H1 (cell line): ENCODE data around the gene TMEM212.

ENCODE experiments used
- CHD2 ChIP-seq: IDR thresholded peaks from 2 replicates; pipeline ENCODE4 v1.6.1; 2012; ENCODE audit warnings: low read length, improper control_type of control experiment
- EP300 ChIP-seq, 2 experiments: IDR thresholded peaks; 1 replicate in 1 of 2; 2 replicates in 1 of 2; pipeline ENCODE4 v1.6.1; 2011 to 2012; ENCODE audit warnings: low read depth in 2 of 2, low read length in 2 of 2, mild to moderate bottlenecking in 2 of 2, borderline replicate concordance in 1 of 2, inconsistent platforms in 1 of 2, moderate library complexity in 1 of 2
- EZH2 ChIP-seq: fragments of 200-600 bp; sonication (generic); IDR thresholded peaks from 2 replicates; pipeline ENCODE4 v1.7.1; 2012; ENCODE audit warnings: low read depth, mild to moderate bottlenecking, moderate library complexity, low read length, inconsistent platforms; ENCODE audit not compliant: severe bottlenecking
- HDAC2 ChIP-seq, 2 experiments: fragments of 300-600 bp in 1 of 2; sonication (generic) in 1 of 2; IDR thresholded peaks; 2 replicates each; pipeline ENCODE4 v1.6.1; 2011 to 2012; ENCODE audit warnings: low read depth in 2 of 2, low read length in 2 of 2, mild to moderate bottlenecking in 2 of 2, moderate library complexity in 2 of 2, borderline replicate concordance in 1 of 2, inconsistent platforms in 1 of 2
- KDM1A ChIP-seq: fragments of 200-600, 300-600 bp; sonication (generic); IDR thresholded peaks from 2 replicates; pipeline ENCODE4 v1.7.1; 2016; ENCODE audit warnings: mild to moderate bottlenecking, low read length, borderline replicate concordance
- POLR2A ChIP-seq, 2 experiments: IDR thresholded peaks; 1 replicate in 1 of 2; 2 replicates in 1 of 2; pipeline ENCODE4 v1.6.1; 2011; ENCODE audit warnings: low read depth in 2 of 2, low read length in 2 of 2, mild to moderate bottlenecking in 2 of 2; ENCODE audit errors: control extremely low read depth in 1 of 2
- RBBP5 ChIP-seq: IDR thresholded peaks from 2 replicates; pipeline ENCODE4 v1.7.1; 2012; ENCODE audit warnings: low read depth, mild to moderate bottlenecking, inconsistent platforms, low read length, moderate library complexity, borderline replicate concordance
- SRF ChIP-seq: IDR thresholded peaks from 2 replicates; pipeline ENCODE4 v1.6.1; 2011; ENCODE audit warnings: mild to moderate bottlenecking, low read depth, low read length, moderate library complexity
- SUZ12 ChIP-seq: fragments of 200-600 bp; sonication (generic); IDR thresholded peaks from 2 replicates; pipeline ENCODE4 v1.6.1; 2012; ENCODE audit warnings: mild to moderate bottlenecking, inconsistent platforms, low read length, moderate library complexity, mixed read lengths
- TEAD4 ChIP-seq: IDR thresholded peaks from 2 replicates; pipeline ENCODE4 v1.6.1; 2012; ENCODE audit warnings: low read depth, low read length, inconsistent platforms, mixed read lengths
- TF ChIP-seq, protein P1 (sequence below), 3 experiments: IDR thresholded peaks; 1 replicate in 2 of 3; 2 replicates in 1 of 3; pipeline versions ENCODE4 v1.5.1 to v1.6.1; 2011; ENCODE audit warnings: low read length in 3 of 3, mild to moderate bottlenecking in 3 of 3, inconsistent platforms in 2 of 3, low read depth in 1 of 3, moderate library complexity in 1 of 3; ENCODE audit not compliant: insufficient read depth in 1 of 3; ENCODE audit errors: control extremely low read depth in 1 of 3
- TF ChIP-seq, protein P2 (sequence below): IDR thresholded peaks from 2 replicates; pipeline ENCODE4 v1.6.1; 2011; ENCODE audit warnings: low read length, improper control_type of control experiment

DNA sequence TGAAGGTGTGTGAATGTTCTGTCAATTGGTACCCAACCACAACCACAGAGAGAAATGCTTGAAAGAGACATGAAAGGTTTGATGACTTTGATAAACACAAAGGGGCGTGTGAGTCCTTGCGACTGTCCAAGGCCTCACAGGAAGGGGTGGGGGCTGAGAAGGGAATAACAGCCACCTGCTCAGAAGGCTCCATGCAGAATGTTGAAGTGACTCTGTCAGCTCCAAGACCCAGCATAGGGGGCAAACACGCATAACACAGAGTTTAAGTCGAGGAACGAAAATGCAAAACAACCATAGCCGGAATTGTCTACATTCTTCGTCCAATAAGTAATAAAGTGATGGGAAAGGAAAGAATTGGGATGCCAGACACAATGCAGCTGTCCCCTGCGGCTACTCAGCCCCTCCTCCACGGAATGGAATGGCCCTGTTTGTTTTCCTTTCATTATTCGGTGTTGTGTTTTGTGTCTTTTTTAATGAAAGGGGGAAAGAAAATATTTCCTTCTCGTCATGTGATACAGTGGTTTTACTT lies 19.9 kb downstream of the TMEM212 start:
- TF ChIP-seq CHD2 (no peak), KDM1A (no peak), EZH2 (no peak), EP300 (IDR thresholded peaks at IDR 0.05; ENCODE audit: borderline replicate concordance in 1 of 2, low read depth in 2 of 2, low read length in 2 of 2) (no peak), SRF (no peak), SUZ12 (no peak), RBBP5 (no peak), HDAC2 (IDR thresholded peaks at IDR 0.05; ENCODE audit: borderline replicate concordance in 1 of 2, low read depth in 2 of 2, low read length in 2 of 2) (no peak), POLR2A (IDR thresholded peaks at IDR 0.05; ENCODE audit: control extremely low read depth in 1 of 2, low read depth in 2 of 2, low read length in 2 of 2) (no peak), TEAD4 (no peak)
- TF ChIP-seq, protein P1, sequence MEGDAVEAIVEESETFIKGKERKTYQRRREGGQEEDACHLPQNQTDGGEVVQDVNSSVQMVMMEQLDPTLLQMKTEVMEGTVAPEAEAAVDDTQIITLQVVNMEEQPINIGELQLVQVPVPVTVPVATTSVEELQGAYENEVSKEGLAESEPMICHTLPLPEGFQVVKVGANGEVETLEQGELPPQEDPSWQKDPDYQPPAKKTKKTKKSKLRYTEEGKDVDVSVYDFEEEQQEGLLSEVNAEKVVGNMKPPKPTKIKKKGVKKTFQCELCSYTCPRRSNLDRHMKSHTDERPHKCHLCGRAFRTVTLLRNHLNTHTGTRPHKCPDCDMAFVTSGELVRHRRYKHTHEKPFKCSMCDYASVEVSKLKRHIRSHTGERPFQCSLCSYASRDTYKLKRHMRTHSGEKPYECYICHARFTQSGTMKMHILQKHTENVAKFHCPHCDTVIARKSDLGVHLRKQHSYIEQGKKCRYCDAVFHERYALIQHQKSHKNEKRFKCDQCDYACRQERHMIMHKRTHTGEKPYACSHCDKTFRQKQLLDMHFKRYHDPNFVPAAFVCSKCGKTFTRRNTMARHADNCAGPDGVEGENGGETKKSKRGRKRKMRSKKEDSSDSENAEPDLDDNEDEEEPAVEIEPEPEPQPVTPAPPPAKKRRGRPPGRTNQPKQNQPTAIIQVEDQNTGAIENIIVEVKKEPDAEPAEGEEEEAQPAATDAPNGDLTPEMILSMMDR (IDR thresholded peaks at IDR 0.05; ENCODE audit: control extremely low read depth in 1 of 3, insufficient read depth in 1 of 3, low read depth in 1 of 3, low read length in 3 of 3): no peak
- TF ChIP-seq, protein P2, sequence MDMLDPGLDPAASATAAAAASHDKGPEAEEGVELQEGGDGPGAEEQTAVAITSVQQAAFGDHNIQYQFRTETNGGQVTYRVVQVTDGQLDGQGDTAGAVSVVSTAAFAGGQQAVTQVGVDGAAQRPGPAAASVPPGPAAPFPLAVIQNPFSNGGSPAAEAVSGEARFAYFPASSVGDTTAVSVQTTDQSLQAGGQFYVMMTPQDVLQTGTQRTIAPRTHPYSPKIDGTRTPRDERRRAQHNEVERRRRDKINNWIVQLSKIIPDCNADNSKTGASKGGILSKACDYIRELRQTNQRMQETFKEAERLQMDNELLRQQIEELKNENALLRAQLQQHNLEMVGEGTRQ: no peak
